Sigmoid colon (tissue), 7 donors: ENCODE results near the gene PRAF2. TPM values are rescaled to one million over a fixed set of nuclear protein-coding genes. Genes with fewer than 3 reads are reported as not detected.

ENCODE experiments used
- DNase-seq: peaks from one replicate; pipeline ENCODE4 v3.0.0-alpha.2; 2019
- H3K27ac ChIP-seq, 4 donors: fragments of 200-600 bp; sonication (generic); one replicate each; pipeline ENCODE4 v1.5.1; 2016 to 2019; ENCODE audit warnings: mild to moderate bottlenecking in 1 of 4
- H3K27me3 ChIP-seq, 3 donors: fragments of 200-600 bp; sonication (generic); one replicate each; pipeline ENCODE4 v1.5.1; 2019; ENCODE audit warnings: mild to moderate bottlenecking in 1 of 3
- H3K36me3 ChIP-seq, 4 donors: fragments of 200-600 bp; sonication (generic); one replicate each; pipeline ENCODE4 v1.5.1; 2016 to 2019
- H3K4me1 ChIP-seq, 4 donors: fragments of 200-600 bp; sonication (generic); one replicate each; pipeline ENCODE4 v1.5.1; 2017 to 2019
- H3K4me3 ChIP-seq, 4 donors: fragments of 200-600 bp; sonication (generic); one replicate each; pipeline ENCODE4 v1.5.1; 2017 to 2019; ENCODE audit warnings: mild to moderate bottlenecking in 2 of 4, moderate library complexity in 1 of 4
- H3K9me3 ChIP-seq, 4 donors: fragments of 200-600 bp in 3 of 4; sonication (generic) in 3 of 4; one replicate each; pipeline versions ENCODE4 v1.5.1 to v1.6.1; 2013 to 2019
- CTCF ChIP-seq, 4 experiments: fragments of 450-650 bp in 3 of 4; fragments of 200-600 bp in 1 of 4; IDR thresholded peaks; one replicate each; pipeline ENCODE4 v1.5.1; 2016 to 2019; ENCODE audit warnings: antibody characterized with exemption in 4 of 4, mild to moderate bottlenecking in 3 of 4, moderate library complexity in 2 of 4
- EP300 ChIP-seq, 4 donors: sonication (generic); formaldehyde crosslinking; IDR thresholded peaks; one replicate each; pipeline ENCODE4 v1.6.1; 2017; ENCODE audit warnings: antibody characterized with exemption in 4 of 4
- POLR2A ChIP-seq, 2 donors: fragments of 450-650 bp; IDR thresholded peaks; one replicate each; pipeline ENCODE4 v1.6.1; 2016; ENCODE audit warnings: antibody characterized with exemption in 2 of 2, mild to moderate bottlenecking in 2 of 2, moderate library complexity in 2 of 2
- POLR2AphosphoS5 ChIP-seq, 4 donors: sonication (generic); formaldehyde crosslinking; IDR thresholded peaks; one replicate each; pipeline ENCODE4 v1.6.1; 2017; ENCODE audit warnings: antibody characterized with exemption in 4 of 4
- WGBS, 2 donors: extraction: QIAGEN DNeasy Blood & Tissue Kit; methylation state at CpG; one replicate each; pipeline ENCODE4 v1.1.7; 2013; 5-methylcytosine and 5-hydroxymethylcytosine counted together
- intact Hi-C: fragments of 100-400 bp; cut with DNase I; formaldehyde crosslinking; loops from one replicate; pipeline ENCODE4 v1.15.1; 2023
- polyA plus RNA-seq, 3 donors: library from polyadenylated mRNA; stranded (reverse); fragments of 200-250 nt; gene quantifications; one replicate each; pipeline ENCODE4 v1.2.3, GENCODE V29; 2013
- total RNA-seq, 4 donors: library from RNA; depleted of rRNA; stranded (reverse); fragments of >200 nt; gene quantifications; one replicate each; pipeline ENCODE4 v1.1.0, GENCODE V29; 2016
- donor health status: healthy with polysubstance abuse.
- donor health status: Bipolar disorder and iron deficiency.
- donor health status: healthy.

Gene PRAF2
- total and polyA plus RNA-seq, 7 donors, result 2.8 to 20.2 (median 18.2) TPM

- intact Hi-C loops, result loop anchor here (2.0 to 10.0 kb wide), 4 partner anchors 85 to 1389 kb away; partner anchors contain the start of genes ELK1, MAGIX, PIM2 and UXT
- peak overlapping the region; percentile 75 to 84 (median 80) for H3K27ac ChIP-seq
- peaks cover 0 to 6% (median under 1%) of the 10 kb centered on the region in 4 donors for H3K36me3 ChIP-seq
- DNase-seq, result no peak
- H3K4me1 ChIP-seq, result peaks cover 0 to 21% (median 19%) of the 10 kb centered on the region in 4 donors
- H3K9me3 ChIP-seq, result no peaks in the 10 kb centered on the region
- peak overlapping the region in 2 of 4 donors; percentile 12 to 26 for H3K4me3 ChIP-seq
- no peaks in the 10 kb centered on the region for H3K27me3 ChIP-seq
- 4 to 19% methylated on average over 13 of the region's 13 CpGs for WGBS, 2 donors
- TF ChIP-seq CTCF (IDR thresholded peaks at IDR 0.05) (peak in 1 of 4 experiments; percentile 0), POLR2A (IDR thresholded peaks at IDR 0.05) (no peak), POLR2AphosphoS5 (IDR thresholded peaks at IDR 0.05) (peak in 1 of 4 donors; percentile 32), EP300 (IDR thresholded peaks at IDR 0.05) (no peak)
Measured at GRCh38 chrX:49043987-49044281, 29.9 kb downstream of the PRAF2 start.

DNA sequence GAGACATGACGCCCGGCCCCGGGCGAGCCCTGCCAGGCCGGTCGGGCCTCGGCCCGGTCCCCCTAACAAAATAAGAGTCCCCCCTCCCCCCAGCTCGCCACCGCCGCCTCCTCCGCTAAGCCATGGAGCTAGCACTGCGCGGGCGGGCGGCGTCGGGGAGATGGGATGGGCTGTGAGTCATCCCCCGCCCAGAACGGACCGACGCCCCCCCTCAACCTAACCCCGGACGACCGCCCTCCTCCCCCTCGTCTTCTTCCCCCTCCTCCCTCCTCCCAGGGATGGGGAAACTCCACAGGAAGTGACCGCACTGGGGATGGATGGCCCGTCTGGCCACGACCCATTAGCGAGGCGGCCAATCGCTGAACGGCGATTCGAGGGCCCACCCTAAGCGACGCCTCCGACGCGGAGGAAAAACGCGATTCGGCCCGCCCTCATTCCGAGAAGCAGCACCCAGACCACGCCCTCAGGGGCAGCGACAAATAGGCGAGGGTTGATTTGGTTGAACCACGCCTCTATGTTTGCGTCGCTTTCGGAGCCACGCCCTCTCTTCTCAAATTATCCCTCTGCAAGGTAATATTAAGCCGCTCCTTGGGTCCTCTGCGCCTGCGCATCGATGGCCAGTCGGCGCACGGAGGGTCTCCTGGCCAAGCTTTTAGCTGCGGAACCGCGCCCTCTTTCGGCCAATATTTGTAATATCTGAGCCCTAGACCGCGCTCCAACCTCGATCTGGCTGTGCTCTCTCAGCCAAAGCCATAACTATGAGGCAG lies 30.4 kb downstream of the PRAF2 start, which contains the start of gene TFE3:
Gene TFE3, minus strand, starts transcription at position 138 of the 767 bp plus-strand sequence. Its CDS starts 131 bp downstream, at position 7.
- intact Hi-C loops, result loop anchor here (2.0 to 10.0 kb wide), 4 partner anchors 85 to 1389 kb away; partner anchors contain the start of genes ELK1, MAGIX, PIM2 and UXT

GRCh38 chrX:49042581-49043219 lies 31.1 kb downstream of the PRAF2 start:
- Histone ChIP-seq H3K4me1 (peaks cover 0 to 24% (median 22%) of the 10 kb centered on the region in 4 donors), H3K4me3 (peak overlapping the region; percentile 70 to 90 (median 76)), H3K27ac (peak overlapping the region; percentile 95 to 100 (median 98)), H3K9me3 (no peaks in the 10 kb centered on the region), H3K36me3 (peaks cover 0 to 18% (median 7%) of the 10 kb centered on the region in 4 donors), H3K27me3 (no peaks in the 10 kb centered on the region)
- DNase-seq, result no peak
- intact Hi-C loops, result loop anchor here (2.0 to 10.0 kb wide), 4 partner anchors 84 to 1388 kb away; partner anchors contain the start of genes ELK1, MAGIX, PIM2 and UXT
- TF ChIP-seq CTCF (IDR thresholded peaks at IDR 0.05), result no peak
- TF ChIP-seq POLR2A (IDR thresholded peaks at IDR 0.05), result no peak
- TF ChIP-seq POLR2AphosphoS5 (IDR thresholded peaks at IDR 0.05), result no peak
- TF ChIP-seq EP300 (IDR thresholded peaks at IDR 0.05), result no peak
- 1% methylated on average over 29 of the region's 29 CpGs for WGBS, 2 donors

More for the DNA sequence above, 30.4 kb downstream of the PRAF2 start, which contains the start of gene TFE3:
- DNase-seq, result peak; percentile 99
- peaks cover 0 to 24% (median 22%) of the 10 kb centered on the region in 4 donors for H3K4me1 ChIP-seq
- TF ChIP-seq CTCF (IDR thresholded peaks at IDR 0.05), result peak in 2 of 4 experiments; percentile 46 to 51
- TF ChIP-seq EP300 (IDR thresholded peaks at IDR 0.05), result peak in 1 of 4 donors; percentile 16
- peak; percentile 88 to 94 (median 91) for TF ChIP-seq POLR2AphosphoS5 (IDR thresholded peaks at IDR 0.05)
- TF ChIP-seq POLR2A (IDR thresholded peaks at IDR 0.05), result peak; percentile 66 to 77
- no peaks in the 10 kb centered on the region for H3K9me3 ChIP-seq
- H3K27ac ChIP-seq, result peak within 1 kb of the TSS; percentile 95 to 100 (median 98)
- H3K4me3 ChIP-seq, result peak within 1 kb of the TSS; percentile 70 to 90 (median 76)
- WGBS, 2 donors, result 0% methylated on average over 67 of the region's 67 CpGs
- H3K36me3 ChIP-seq, result peaks cover 0 to 11% (median 2%) of the 10 kb centered on the region in 4 donors
- no peaks in the 10 kb centered on the region for H3K27me3 ChIP-seq

DNA sequence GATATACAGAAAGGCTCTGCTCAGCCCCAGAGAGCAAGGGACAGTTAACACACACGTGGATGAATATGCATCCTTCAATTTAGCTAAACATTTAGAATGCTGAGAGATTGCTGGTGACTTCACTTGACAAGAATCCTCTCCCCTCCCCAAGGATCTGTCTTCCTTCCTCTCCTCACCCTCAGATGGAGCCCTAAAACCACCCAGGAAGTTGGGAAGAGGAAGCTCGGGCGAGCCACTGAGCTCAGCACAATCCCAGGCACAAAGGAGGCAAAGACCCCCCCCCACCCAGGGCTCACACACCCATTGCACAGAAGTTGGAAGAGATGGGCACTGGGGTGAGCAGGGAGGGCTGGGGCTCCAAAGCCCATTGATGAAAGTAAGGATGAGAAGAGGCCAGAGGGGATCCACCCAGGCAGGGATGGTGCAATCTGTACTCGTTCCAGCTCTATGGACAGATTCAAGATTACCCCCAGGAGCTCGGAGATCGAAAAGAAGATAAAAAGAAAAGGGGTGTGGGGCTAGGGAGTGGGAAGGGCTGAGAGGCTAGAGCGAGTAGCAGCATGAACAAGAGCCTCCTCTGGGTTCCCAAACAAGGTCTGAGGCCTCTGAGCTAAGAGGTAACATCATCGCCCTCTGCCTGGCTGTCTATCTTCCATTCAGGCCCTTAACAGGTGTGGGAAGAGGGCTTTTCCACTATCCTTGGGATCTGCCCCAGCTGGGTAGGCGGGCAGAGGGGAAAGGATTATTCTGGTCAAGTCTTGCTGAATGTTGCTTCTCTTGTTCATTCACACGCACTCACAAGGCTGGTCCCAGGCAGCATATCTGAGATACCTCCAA lies 31.8 kb downstream of the PRAF2 start:
- H3K4me1 ChIP-seq, result peaks cover 0 to 24% (median 22%) of the 10 kb centered on the region in 4 donors
- TF ChIP-seq CTCF (IDR thresholded peaks at IDR 0.05) (no peak), POLR2AphosphoS5 (IDR thresholded peaks at IDR 0.05) (peak in 3 of 4 donors; percentile 29 to 45 (median 45)), POLR2A (IDR thresholded peaks at IDR 0.05) (no peak), EP300 (IDR thresholded peaks at IDR 0.05) (no peak)

More for the DNA sequence above, 31.8 kb downstream of the PRAF2 start:
- no peak for DNase-seq
- Histone ChIP-seq H3K4me3 (peak overlapping the region; percentile 70 to 90 (median 76)), H3K36me3 (peaks cover 3 to 26% (median 13%) of the 10 kb centered on the region in 4 donors), H3K27ac (peak overlapping the region; percentile 95 to 100 (median 98)), H3K9me3 (no peaks in the 10 kb centered on the region), H3K27me3 (no peaks in the 10 kb centered on the region)
- intact Hi-C loops, result loop anchor here (2.0 to 10.0 kb wide), 4 partner anchors 83 to 1387 kb away; partner anchors contain the start of genes ELK1, MAGIX, PIM2 and UXT
- WGBS, 2 donors, result 9 to 14% methylated on average over 10 of the region's 10 CpGs
